ENCODE results near the gene TMEM175.

TMEM175 gene

GRCh38 chr4:963276-964225 lies 31.3 kb downstream of the TMEM175 start (continued):
- no peak for TF ChIP-seq ZNF18 (tag by site-specific recombination; IDR thresholded peaks at IDR 0.05)

- Histone ChIP-seq H3K9me3 (ENCODE audit: control insufficient read depth, insufficient read depth, low read depth, low read length) (no peaks in the 10 kb centered on the region), H3K27ac (ENCODE audit: extremely low read depth, low read depth, low read length) (no peak overlapping the region), H3K36me3 (ENCODE audit: control insufficient read depth in 2 of 2, insufficient read depth in 1 of 2, low read length in 2 of 2) (peaks cover 0 to 67% of the 10 kb centered on the region in 2 experiments; a peak in 1 of 3 replicates), H3K4me3 (ENCODE audit: low read depth, low read length) (no peak overlapping the region), H3K4me1 (ENCODE audit: control insufficient read depth, insufficient read depth, low read length) (no peaks in the 10 kb centered on the region)
- POLR2A ChIA-PET, result no interaction called here
- TF ChIP-seq ZNF513 (tag by site-specific recombination; IDR thresholded peaks at IDR 0.05) (no peak), ZSCAN18 (tag by site-specific recombination; IDR thresholded peaks at IDR 0.05) (no peak), ZNF768 (tag by site-specific recombination; IDR thresholded peaks at IDR 0.05) (no peak), SP3 (tag by site-specific recombination; IDR thresholded peaks at IDR 0.05) (no peak), ZNF664 (tag by site-specific recombination; IDR thresholded peaks at IDR 0.05) (no peak), ZNF670 (tag by site-specific recombination; IDR thresholded peaks at IDR 0.05; ENCODE audit: low read depth) (no peak), ZNF660 (tag by site-specific recombination; IDR thresholded peaks at IDR 0.05) (no peak), ZNF37A (tag by site-specific recombination; IDR thresholded peaks at IDR 0.05) (no peak), ZBTB1 (tag by site-specific recombination; IDR thresholded peaks at IDR 0.05) (no peak), ZNF148 (tag by site-specific recombination; IDR thresholded peaks at IDR 0.05; ENCODE audit: borderline replicate concordance) (no peak), ZNF571 (tag by site-specific recombination; IDR thresholded peaks at IDR 0.05) (no peak), ZNF792 (tag by site-specific recombination; IDR thresholded peaks at IDR 0.05) (no peak), ZNF114 (tag by site-specific recombination; IDR thresholded peaks at IDR 0.05) (no peak), ZFP69B (tag by site-specific recombination; IDR thresholded peaks at IDR 0.05) (no peak), ZNF16 (tag by site-specific recombination; IDR thresholded peaks at IDR 0.05; ENCODE audit: low read depth) (no peak)
- CTCF ChIA-PET, result no interaction called here
These were observed 32.2 kb downstream of the TMEM175 start for GRCh38 chr4:964346-965025.

All from HEK293 (cell line).